NCI-H748 (cell line): ENCODE data around the gene SPSB4.
A peak's percentile ranks its signal among the peaks of the same experiment; 100 is the strongest.

Experiments
- DNase-seq: peaks from one replicate; lab custom pipeline; 2025; ENCODE audit not compliant: unreplicated experiment; lab: John Stamatoyannopoulos, UW

SPSB4 gene

GRCh38 chr3:141150081-141150830 is 99.1 kb downstream of the SPSB4 start:
- no peak for DNase-seq

- no peak for DNase-seq
Observed at GRCh38 chr3:141150931-141151330, 99.8 kb downstream of the SPSB4 start.

GRCh38 chr3:141151439-141151838 is 100.3 kb downstream of the SPSB4 start:
- no peak for DNase-seq

GRCh38 chr3:141152130-141152529 is 101.0 kb downstream of the SPSB4 start:
- DNase-seq, result no peak

GRCh38 chr3:141152801-141153678 is 101.9 kb downstream of the SPSB4 start:
- no peak for DNase-seq

- no peak for DNase-seq
Observed at GRCh38 chr3:141153679-141153966, 102.5 kb downstream of the SPSB4 start.

- no peak for DNase-seq
Observed at GRCh38 chr3:141164852-141165251, 113.7 kb downstream of the SPSB4 start.

GRCh38 chr3:141167681-141168080 is 116.5 kb downstream of the SPSB4 start:
- no peak for DNase-seq

- DNase-seq, result no peak
Observed at GRCh38 chr3:141170678-141171295, 119.6 kb downstream of the SPSB4 start.

- DNase-seq, result no peak
Observed at GRCh38 chr3:141174674-141175073, 123.5 kb downstream of the SPSB4 start.

- DNase-seq, result no peak
Observed at GRCh38 chr3:141176775-141177174, 125.6 kb downstream of the SPSB4 start.

GRCh38 chr3:141178026-141178425 is 126.9 kb downstream of the SPSB4 start:
- DNase-seq, result no peak

GRCh38 chr3:141178551-141178950 is 127.4 kb downstream of the SPSB4 start:
- no peak for DNase-seq

- DNase-seq, result no peak
Observed at GRCh38 chr3:141179983-141180382, 128.8 kb downstream of the SPSB4 start.

GRCh38 chr3:141181196-141181595 is 130.0 kb downstream of the SPSB4 start:
- DNase-seq, result no peak

- no peak for DNase-seq
Observed at GRCh38 chr3:141181819-141182218, 130.7 kb downstream of the SPSB4 start.

- no peak for DNase-seq
Observed at GRCh38 chr3:141183606-141184005, 132.5 kb downstream of the SPSB4 start.

- no peak for DNase-seq
Observed at GRCh38 chr3:141184430-141184829, 133.3 kb downstream of the SPSB4 start.

- no peak for DNase-seq
Observed at GRCh38 chr3:141191097-141191749, 140.1 kb downstream of the SPSB4 start.

- DNase-seq, result peak; percentile 81
Observed at GRCh38 chr3:141192345-141192744, 141.2 kb downstream of the SPSB4 start.

- DNase-seq, result no peak
Observed at GRCh38 chr3:141193066-141193830, 142.1 kb downstream of the SPSB4 start.
